ENCODE measurements around the gene TRIM25. TPM values are rescaled to one million over a fixed set of nuclear protein-coding genes. Genes with fewer than 3 reads are reported as not detected.

TRIM25 gene
- total RNA-seq, 1 experiment from 2014 or later: 32.5 TPM

- no peak overlapping the region for H3K18ac ChIP-seq (ENCODE audit: insufficient read length, low read depth, low read length)
- H4K8ac ChIP-seq (replicated peaks; ENCODE audit: insufficient read length, low read depth, low read length): no peak overlapping the region
- H2BK120ac ChIP-seq (ENCODE audit: low read depth, low read length, poor library complexity, severe bottlenecking): no peak overlapping the region
- Mint-ChIP-seq H3K4me1 (no peaks in the 10 kb centered on the region), H3K27me3 (ENCODE audit: low read depth) (no peaks in the 10 kb centered on the region), H3K9me3 (no peaks in the 10 kb centered on the region), H3K4me3 (no peak overlapping the region), H3K27ac (no peak overlapping the region), H3K36me3 (ENCODE audit: insufficient read depth in 1 of 3, low read depth in 3 of 3) (peaks cover 0 to 3% (median 0%) of the 10 kb centered on the region in 3 experiments; a peak in 4 of 7 replicates)
- H3K14ac ChIP-seq (ENCODE audit: insufficient read depth, low read length): no peak overlapping the region
- no peak overlapping the region for H3K4ac ChIP-seq (ENCODE audit: low read depth, low read length)
- no peak overlapping the region for H2BK5ac ChIP-seq (ENCODE audit: insufficient read length, low read length)
- H3K9ac ChIP-seq (ENCODE audit: extremely low read depth, insufficient read length, low read length): no peak overlapping the region
- no peak overlapping the region for H4K91ac ChIP-seq (ENCODE audit: insufficient read length, low read depth, low read length)
- H3K56ac ChIP-seq (ENCODE audit: insufficient read length, low read depth, low read length): no peak overlapping the region
- no peaks in the 10 kb centered on the region for H3K79me1 ChIP-seq (ENCODE audit: insufficient read depth, low read depth, low read length, poor library complexity, severe bottlenecking)
- H3K79me2 ChIP-seq (ENCODE audit: insufficient read depth, low read length): no peaks in the 10 kb centered on the region
- H3T11ph ChIP-seq (ENCODE audit: low read length): no peak overlapping the region
- H4K5ac ChIP-seq (ENCODE audit: insufficient read length, low read depth, low read length): no peak overlapping the region
- no peak overlapping the region for H2BK20ac ChIP-seq (ENCODE audit: low read depth, low read length, poor library complexity, severe bottlenecking)
- H2AK5ac ChIP-seq (ENCODE audit: insufficient read length, low read length): no peak overlapping the region
- TF ChIP-seq CTCF (conservative IDR thresholded peaks at IDR 0.05): no peak
- H2BK12ac ChIP-seq (ENCODE audit: insufficient read length, low read depth, low read length): no peak overlapping the region
- H3K23me2 ChIP-seq (ENCODE audit: insufficient read length, low read depth, low read length, poor library complexity, severe bottlenecking): no peaks in the 10 kb centered on the region
- no peak for DNase-seq
- no peak overlapping the region for H3K4me2 ChIP-seq (ENCODE audit: insufficient read depth, insufficient read length, low read length)
- WGBS (ENCODE audit: extremely low coverage, insufficient read length, low lambda C conversion rate): no CpG with 5 or more reads among the region's 3 CpGs
- H3K27ac ChIP-seq (ENCODE audit: insufficient read length, low read depth, low read length): no peak overlapping the region
- no peak overlapping the region for H2AFZ ChIP-seq (ENCODE audit: low read length)
- H3K4me1 ChIP-seq (ENCODE audit: insufficient read depth, low read length): no peaks in the 10 kb centered on the region
- no peaks in the 10 kb centered on the region for H3K27me3 ChIP-seq (ENCODE audit: insufficient read depth, low read length)
- no peak overlapping the region for H3K23ac ChIP-seq (ENCODE audit: insufficient read length, low read depth, low read length)
- H4K20me1 ChIP-seq (ENCODE audit: control insufficient read depth, insufficient read depth, insufficient read length): no peaks in the 10 kb centered on the region
- H3K9me3 ChIP-seq (ENCODE audit: control insufficient read depth, low read depth, low read length): no peaks in the 10 kb centered on the region
- H2BK15ac ChIP-seq (ENCODE audit: low read depth, low read length): no peak overlapping the region
Observed at GRCh38 chr17:56868716-56869115, 45.1 kb downstream of the TRIM25 start.

Data from H9 (cell line).